Astrocyte (in vitro differentiated cells and primary cell): ENCODE results near the gene DCAF10.

Source experiments
- CTCF ChIP-seq: IDR thresholded peaks from 2 replicates; pipeline ENCODE4 v1.5.1; 2011; ENCODE audit warnings: low read depth, mild to moderate bottlenecking, inconsistent platforms, low read length, moderate library complexity; ENCODE audit not compliant: insufficient read depth
- EZH2 ChIP-seq: IDR thresholded peaks from 2 replicates; pipeline ENCODE4 v1.6.1; 2012; ENCODE audit warnings: mild to moderate bottlenecking, low read length, inconsistent platforms; ENCODE audit not compliant: insufficient read depth

DNA sequence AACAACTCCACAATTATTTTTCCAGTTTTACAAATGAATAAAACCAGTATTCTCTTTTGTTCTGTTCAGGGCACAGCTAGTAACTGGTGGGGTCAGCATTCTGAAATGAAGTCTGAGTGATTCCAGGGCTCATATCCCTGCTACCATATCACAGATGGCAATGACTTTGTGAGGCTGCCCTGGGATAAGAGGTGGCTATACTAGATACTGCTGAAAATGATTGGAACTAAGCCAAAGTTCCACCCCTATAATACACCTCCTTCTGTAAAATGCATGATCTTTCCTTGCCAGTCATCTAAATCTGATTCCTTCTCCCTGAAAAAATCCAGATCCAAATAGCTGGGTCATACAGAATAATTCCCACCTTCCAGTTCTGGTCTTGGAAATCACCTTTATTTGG is 88.9 kb downstream of the DCAF10 start:
- TF ChIP-seq CTCF: no peak
- no peak for TF ChIP-seq EZH2
